ENCODE results near the gene CYB5RL. TPM values are rescaled to one million over a fixed set of nuclear protein-coding genes. Genes with fewer than 3 reads are reported as not detected.

The CYB5RL gene
- total RNA-seq, 1 donor from 2014 or later, result 8.7 TPM

GRCh38 chr1:54161495-54162168 lies 38.2 kb downstream of the CYB5RL start:
- H3K9me3 Mint-ChIP-seq, result no peaks in the 10 kb centered on the region
- no peaks in the 10 kb centered on the region for H3K36me3 Mint-ChIP-seq (ENCODE audit: low read depth)
- no peaks in the 10 kb centered on the region for H3K27me3 Mint-ChIP-seq
- H3K27ac Mint-ChIP-seq, result no peak overlapping the region
- H3K4me3 Mint-ChIP-seq, result no peak overlapping the region
- ChIA-PET CTCF (no interaction called here), POLR2A (no interaction called here)
- intact Hi-C loops (cut with micrococcal nuclease), result no loop called here
- DNase-seq (no peak), ATAC-seq (ENCODE audit: low read depth) (no peak)
- TF ChIP-seq CTCF (IDR thresholded peaks at IDR 0.05), result no peak
- no peaks in the 10 kb centered on the region for H3K4me1 Mint-ChIP-seq

- no peak for TF ChIP-seq CTCF (IDR thresholded peaks at IDR 0.05)
- DNase-seq (no peak), ATAC-seq (ENCODE audit: low read depth) (no peak)
- no peaks in the 10 kb centered on the region for H3K4me1 Mint-ChIP-seq
- H3K27ac Mint-ChIP-seq, result no peak overlapping the region
- CTCF ChIA-PET, result no interaction called here
- POLR2A ChIA-PET, result no interaction called here
- H3K27me3 Mint-ChIP-seq, result no peaks in the 10 kb centered on the region
- H3K4me3 Mint-ChIP-seq, result no peak overlapping the region
- no peaks in the 10 kb centered on the region for H3K9me3 Mint-ChIP-seq
- H3K36me3 Mint-ChIP-seq (ENCODE audit: low read depth), result no peaks in the 10 kb centered on the region
- intact Hi-C loops (cut with micrococcal nuclease), result no loop called here
Measured at GRCh38 chr1:54160351-54160750, 39.5 kb downstream of the CYB5RL start.

GRCh38 chr1:54159733-54160316 lies 40.0 kb downstream of the CYB5RL start:
- CTCF ChIA-PET, result no interaction called here
- H3K4me1 Mint-ChIP-seq, result no peaks in the 10 kb centered on the region
- H3K9me3 Mint-ChIP-seq, result no peaks in the 10 kb centered on the region
- intact Hi-C loops (cut with micrococcal nuclease), result no loop called here
- no peaks in the 10 kb centered on the region for H3K27me3 Mint-ChIP-seq
- no peak overlapping the region for H3K4me3 Mint-ChIP-seq
- no peak for ATAC-seq (ENCODE audit: low read depth)
- POLR2A ChIA-PET, result no interaction called here
- H3K27ac Mint-ChIP-seq, result no peak overlapping the region
- no peak for DNase-seq
- no peaks in the 10 kb centered on the region for H3K36me3 Mint-ChIP-seq (ENCODE audit: low read depth)
- TF ChIP-seq CTCF (IDR thresholded peaks at IDR 0.05), result no peak

GRCh38 chr1:54158071-54158470 lies 41.8 kb downstream of the CYB5RL start:
- no peaks in the 10 kb centered on the region for H3K9me3 Mint-ChIP-seq
- TF ChIP-seq CTCF (IDR thresholded peaks at IDR 0.05), result no peak
- H3K4me3 Mint-ChIP-seq, result no peak overlapping the region
- H3K36me3 Mint-ChIP-seq (ENCODE audit: low read depth), result no peaks in the 10 kb centered on the region
- DNase-seq, result no peak
- intact Hi-C loops (cut with micrococcal nuclease), result no loop called here
- ChIA-PET CTCF (no interaction called here), POLR2A (no interaction called here)
- no peak overlapping the region for H3K27ac Mint-ChIP-seq
- no peaks in the 10 kb centered on the region for H3K4me1 Mint-ChIP-seq
- no peaks in the 10 kb centered on the region for H3K27me3 Mint-ChIP-seq
- ATAC-seq (ENCODE audit: low read depth), result no peak

GRCh38 chr1:54157401-54157800 lies 42.4 kb downstream of the CYB5RL start:
- no peaks in the 10 kb centered on the region for H3K4me1 Mint-ChIP-seq
- DNase-seq, result no peak
- TF ChIP-seq CTCF (IDR thresholded peaks at IDR 0.05), result no peak
- H3K27me3 Mint-ChIP-seq, result no peaks in the 10 kb centered on the region
- ATAC-seq (ENCODE audit: low read depth), result no peak
- ChIA-PET POLR2A (no interaction called here), CTCF (no interaction called here)
- intact Hi-C loops (cut with micrococcal nuclease), result no loop called here
- H3K4me3 Mint-ChIP-seq, result no peak overlapping the region
- H3K36me3 Mint-ChIP-seq (ENCODE audit: low read depth), result no peaks in the 10 kb centered on the region
- H3K9me3 Mint-ChIP-seq, result no peaks in the 10 kb centered on the region
- no peak overlapping the region for H3K27ac Mint-ChIP-seq

Data from activated B cell treated with CpG ODN at 0.5 μM for 24 hours (primary cell).